DND-41 (cell line): Measurements from ENCODE around the gene PLEKHG2.

Source experiments
- EZH2 ChIP-seq: IDR thresholded peaks from 3 replicates; pipeline ENCODE4 v1.6.1; 2012; ENCODE audit warnings: borderline replicate concordance, low read depth, mild to moderate bottlenecking, moderate library complexity, low read length, inconsistent platforms; ENCODE audit not compliant: severe bottlenecking
- TF ChIP-seq, protein P1 (sequence below): IDR thresholded peaks from 2 replicates; pipeline ENCODE4 v1.5.1; 2012; ENCODE audit warnings: borderline replicate concordance, low read length, moderate library complexity, mild to moderate bottlenecking; ENCODE audit not compliant: poor library complexity, severe bottlenecking; ENCODE audit errors: extremely low read depth

DNA sequence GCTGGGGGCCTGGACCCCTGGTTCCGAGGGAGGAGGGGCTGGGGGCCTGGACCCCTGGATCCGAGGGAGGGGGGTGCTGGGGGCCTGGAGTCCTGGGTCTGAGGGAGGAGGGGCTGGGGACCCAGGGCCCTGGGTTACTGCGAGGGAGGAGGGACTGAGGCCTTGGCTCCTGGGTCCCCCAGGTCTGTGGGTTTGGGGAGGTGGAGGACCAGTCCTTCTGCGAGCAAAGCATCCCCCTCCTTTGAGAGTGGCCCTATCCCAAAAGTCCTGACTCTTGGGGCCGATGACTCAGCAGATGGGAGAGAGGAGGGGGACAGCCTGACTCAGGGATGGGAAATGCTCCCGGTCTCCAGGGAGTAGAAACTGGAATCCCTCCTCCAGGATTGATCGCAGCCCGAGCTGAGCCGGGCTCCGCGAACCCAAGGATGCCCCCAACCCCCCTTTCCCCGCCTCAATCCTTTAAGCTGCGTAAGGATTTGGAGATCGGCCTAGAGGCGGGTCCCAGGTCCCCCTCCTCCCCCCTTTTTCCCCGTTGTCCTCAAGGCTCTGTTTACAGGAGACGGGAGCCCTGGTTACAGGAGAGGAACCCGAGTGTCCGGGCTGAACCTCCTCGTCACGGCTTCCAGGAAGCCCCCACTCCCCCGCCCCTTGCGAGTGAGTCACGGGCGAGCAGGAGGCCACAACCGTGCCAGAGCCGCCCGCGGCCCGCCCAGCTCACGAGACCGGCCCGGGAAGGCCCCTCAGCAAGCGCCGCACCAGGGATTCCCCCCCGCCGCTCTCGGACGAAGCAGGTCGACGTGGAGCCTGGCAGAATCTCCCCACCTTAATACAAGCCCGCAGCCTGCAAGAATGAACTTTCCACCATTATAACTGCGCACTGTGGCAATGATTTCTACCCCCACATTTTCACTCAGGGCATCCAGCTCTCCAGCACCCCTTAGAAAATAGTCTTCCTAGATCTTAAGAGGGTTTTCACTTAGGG is 8.8 kb upstream of the PLEKHG2 start:
- TF ChIP-seq, protein P1, sequence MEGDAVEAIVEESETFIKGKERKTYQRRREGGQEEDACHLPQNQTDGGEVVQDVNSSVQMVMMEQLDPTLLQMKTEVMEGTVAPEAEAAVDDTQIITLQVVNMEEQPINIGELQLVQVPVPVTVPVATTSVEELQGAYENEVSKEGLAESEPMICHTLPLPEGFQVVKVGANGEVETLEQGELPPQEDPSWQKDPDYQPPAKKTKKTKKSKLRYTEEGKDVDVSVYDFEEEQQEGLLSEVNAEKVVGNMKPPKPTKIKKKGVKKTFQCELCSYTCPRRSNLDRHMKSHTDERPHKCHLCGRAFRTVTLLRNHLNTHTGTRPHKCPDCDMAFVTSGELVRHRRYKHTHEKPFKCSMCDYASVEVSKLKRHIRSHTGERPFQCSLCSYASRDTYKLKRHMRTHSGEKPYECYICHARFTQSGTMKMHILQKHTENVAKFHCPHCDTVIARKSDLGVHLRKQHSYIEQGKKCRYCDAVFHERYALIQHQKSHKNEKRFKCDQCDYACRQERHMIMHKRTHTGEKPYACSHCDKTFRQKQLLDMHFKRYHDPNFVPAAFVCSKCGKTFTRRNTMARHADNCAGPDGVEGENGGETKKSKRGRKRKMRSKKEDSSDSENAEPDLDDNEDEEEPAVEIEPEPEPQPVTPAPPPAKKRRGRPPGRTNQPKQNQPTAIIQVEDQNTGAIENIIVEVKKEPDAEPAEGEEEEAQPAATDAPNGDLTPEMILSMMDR: no peak
- no peak for TF ChIP-seq EZH2
